ENCODE measurements around the gene JUP. TPM values are rescaled to one million over a fixed set of nuclear protein-coding genes. Genes with fewer than 3 reads are reported as not detected.

The JUP gene
- total RNA-seq, 1 experiment from 2014 or later: 24.5 TPM

DNA sequence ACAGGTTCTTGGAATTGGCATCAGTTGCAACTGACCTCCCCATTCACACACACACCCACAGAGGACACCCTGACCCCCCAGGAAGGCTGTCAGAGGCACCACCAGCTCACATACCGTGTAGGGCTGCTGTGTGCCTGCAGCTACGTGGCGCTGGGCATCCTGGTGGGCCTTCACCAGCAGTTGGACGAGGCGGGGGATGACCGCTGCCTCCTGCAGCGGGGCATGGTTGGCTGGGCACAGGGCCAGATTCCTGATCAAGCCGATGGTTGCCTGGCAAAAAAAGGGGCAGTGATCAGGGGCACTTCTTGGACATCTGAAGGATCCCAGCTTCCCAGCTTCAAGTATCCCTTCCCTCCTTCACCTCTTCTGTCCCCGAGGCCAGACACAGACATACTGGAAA is 27.9 kb downstream of the JUP start:
- DNase-seq (ENCODE audit: low read depth): no peak

DNA sequence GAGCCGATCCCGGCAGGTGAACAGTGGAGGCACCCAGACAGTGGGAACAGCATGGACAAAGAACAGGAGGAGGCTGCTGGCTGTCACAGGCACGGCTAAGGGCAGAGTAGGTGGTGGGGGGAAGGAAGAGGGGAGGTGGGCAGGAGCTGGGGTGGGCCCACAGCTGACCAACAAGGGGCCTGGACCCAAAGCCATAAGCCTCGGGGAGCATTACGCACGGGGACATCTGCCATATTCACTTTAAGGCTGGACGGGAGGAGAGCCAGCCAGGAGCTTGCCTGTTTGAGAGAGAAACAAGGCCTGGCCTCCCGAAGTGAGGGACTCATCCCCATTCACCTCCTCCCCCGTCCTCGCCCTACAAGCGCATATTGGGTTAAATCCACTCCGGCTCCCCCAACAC is 32.4 kb downstream of the JUP start:
- DNase-seq (ENCODE audit: low read depth): no peak

DNA sequence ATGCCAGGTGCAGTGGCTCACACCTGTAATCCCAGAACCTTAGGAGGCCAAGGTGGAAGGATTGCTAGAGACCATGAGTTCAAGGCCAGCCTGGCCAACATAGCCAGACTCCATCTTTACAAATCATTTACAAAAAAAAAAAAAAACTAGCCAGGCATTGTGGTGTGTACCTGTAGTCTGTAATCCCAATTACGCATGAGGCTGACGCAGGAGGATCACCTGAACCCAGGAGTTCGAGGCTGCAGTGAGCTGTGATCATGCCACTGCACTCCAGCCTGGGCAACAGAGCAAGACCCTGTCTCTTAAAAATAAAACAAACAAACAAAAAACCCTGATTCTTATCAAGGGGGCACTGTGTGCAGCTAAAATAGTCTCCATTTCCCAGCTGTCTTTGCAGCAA is 35.2 kb downstream of the JUP start:
- DNase-seq (ENCODE audit: low read depth): no peak

DNA sequence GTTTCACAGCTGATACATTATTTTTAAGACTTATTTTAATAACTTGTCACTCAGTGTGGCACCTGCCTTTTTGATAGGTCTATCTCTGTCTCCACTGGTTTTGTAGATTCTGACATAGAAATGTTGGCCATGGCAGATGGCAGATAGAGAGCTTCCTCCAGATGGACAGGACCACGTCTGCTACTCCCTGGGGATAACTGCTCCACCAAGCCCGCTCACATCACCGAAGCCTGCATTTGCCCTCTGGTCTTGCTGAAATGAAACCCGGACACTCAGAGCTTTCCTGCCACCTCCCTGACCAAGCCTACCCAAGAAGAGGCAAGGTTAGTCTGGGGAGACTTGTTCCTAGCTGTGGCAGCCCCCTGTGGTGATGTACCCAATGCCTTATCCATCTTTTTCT is 35.6 kb downstream of the JUP start:
- no peak for DNase-seq (ENCODE audit: low read depth)

DNA sequence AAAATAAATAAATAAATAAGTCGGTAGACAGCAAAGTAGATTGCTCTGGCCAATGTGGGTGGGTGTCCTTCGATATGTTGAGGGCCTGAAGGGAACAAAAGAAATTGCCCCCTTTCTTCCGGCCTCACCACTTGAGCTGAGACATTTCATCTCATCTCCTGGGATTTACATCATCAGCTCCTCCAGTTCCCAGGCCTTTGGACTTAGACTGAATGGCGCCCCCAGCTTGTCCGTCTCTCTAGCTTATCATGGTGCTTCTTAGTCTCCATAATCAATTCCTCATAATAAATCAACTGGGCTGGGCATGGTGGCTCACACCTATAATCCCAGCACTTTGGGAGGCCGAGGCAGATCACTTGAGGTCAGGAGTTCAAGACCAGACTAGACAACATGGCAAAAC is 38.2 kb downstream of the JUP start:
- no peak for DNase-seq (ENCODE audit: low read depth)

DNA sequence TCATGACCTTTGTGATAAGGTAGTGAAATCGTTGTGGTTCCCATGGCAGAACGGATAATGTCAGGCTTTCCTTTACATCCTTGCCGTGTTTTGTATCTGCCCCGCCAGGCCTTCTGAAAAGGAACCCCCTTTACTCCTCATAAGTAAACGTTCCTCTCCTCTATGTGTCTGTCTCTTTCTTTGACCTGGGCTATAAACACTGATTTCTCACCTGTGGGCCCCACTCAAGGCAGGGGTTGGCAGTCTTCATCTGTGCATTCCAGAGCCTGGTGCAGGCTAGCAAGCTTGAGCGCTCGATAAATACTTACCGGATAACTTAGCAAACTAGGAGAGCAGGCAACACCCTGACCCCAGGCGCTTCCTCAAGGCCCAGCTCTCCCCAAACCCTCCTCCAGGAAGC is 44.8 kb downstream of the JUP start:
- DNase-seq (ENCODE audit: low read depth): no peak

- DNase-seq (ENCODE audit: low read depth): no peak
Measured at GRCh38 chr17:41740506-41740905, 46.0 kb downstream of the JUP start.

DNA sequence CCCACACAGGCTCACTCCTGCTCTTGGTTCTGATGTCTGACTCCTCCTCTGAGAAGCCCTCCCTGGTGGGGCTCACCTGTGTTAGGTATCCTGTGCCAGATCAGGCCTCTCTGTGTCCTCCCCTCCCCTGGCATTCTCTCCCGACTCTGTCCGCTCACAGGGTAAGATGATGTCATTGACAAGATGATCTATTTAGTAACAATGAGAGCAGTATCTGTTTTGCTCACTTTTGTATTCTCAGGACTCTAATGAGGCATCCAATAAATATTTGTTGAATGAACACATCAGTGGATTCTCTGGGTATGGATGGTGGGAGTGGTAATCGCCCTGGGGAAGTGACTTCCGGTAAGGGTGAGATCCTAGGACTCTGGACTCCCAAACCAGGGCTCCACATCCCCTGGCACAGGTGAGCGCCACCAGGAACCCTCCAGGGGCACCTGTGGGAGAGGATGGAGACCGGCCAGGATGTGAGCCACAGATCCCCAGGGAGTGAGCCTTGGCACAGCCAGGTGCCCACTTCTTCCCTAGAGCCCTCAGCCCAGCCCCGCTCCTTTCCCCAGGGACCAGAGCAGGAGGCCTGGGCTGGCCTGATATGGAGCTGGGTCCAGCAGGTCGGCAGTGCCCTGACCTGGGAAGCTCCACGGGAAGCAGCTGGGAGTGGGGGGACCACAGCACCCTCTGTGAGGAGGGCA is 46.7 kb downstream of the JUP start:
- DNase-seq (ENCODE audit: low read depth): peak; percentile 81

- DNase-seq (ENCODE audit: low read depth): no peak
Measured at GRCh38 chr17:41738801-41739112, 47.8 kb downstream of the JUP start.

GRCh38 chr17:41738077-41738800 is 48.3 kb downstream of the JUP start:
- DNase-seq (ENCODE audit: low read depth): peak; percentile 72

GRCh38 chr17:41737680-41738023 is 48.9 kb downstream of the JUP start:
- DNase-seq (ENCODE audit: low read depth): peak; percentile 17

DNA sequence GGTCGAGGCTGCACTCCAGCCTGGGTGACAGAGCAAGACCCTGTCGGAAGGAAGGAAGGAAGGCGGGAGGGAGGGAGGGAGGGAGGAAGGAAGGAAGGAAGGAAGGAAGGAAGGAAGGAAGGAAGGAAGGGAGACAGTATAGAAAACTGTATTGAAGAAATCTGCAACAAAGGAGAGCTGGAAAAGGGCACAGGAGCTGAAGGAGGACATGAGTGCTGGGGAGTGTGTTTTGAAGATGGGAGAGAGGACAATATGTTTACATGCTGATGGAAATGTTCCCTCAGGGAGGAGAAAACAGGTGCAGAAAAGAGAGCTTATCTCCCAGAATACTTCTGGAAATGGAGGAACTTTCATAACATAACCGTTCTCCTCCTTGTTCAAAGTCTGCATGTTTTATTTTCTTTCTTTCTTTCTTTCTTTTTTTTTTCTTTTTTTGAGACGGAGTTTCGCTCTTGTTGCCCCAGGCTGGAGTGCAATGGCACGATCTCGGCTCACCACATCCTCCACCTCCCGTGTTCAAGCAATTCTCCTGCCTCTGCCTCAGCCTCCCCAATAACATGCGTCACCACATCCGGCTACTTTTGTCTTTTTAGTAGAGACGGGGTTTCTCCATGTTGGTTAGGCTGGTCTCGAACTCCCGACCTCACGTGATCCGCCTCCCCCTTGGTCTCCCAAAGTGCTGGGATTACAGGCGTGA is 49.4 kb downstream of the JUP start:
- DNase-seq (ENCODE audit: low read depth): peak; percentile 22

DNA sequence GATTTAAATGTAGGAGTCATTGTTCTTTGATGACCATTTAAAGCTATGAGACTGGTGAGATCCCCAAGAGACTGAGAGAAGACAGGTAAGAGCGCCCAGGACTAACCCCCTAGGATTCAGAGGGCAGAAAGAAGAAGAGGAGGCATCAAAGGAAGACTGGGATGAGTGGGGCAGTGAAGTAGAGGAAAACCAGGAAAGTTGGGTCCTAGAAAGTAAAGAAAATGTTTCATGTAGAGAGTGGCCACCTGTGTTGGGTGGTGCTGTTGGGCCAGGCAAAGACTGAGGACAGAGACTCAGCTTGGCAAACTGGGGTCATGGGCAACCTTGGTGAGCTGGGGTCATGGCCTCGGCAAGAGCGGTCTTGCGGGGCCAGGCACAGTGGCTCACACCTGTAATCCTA is 50.8 kb downstream of the JUP start:
- DNase-seq (ENCODE audit: low read depth): no peak

DNA sequence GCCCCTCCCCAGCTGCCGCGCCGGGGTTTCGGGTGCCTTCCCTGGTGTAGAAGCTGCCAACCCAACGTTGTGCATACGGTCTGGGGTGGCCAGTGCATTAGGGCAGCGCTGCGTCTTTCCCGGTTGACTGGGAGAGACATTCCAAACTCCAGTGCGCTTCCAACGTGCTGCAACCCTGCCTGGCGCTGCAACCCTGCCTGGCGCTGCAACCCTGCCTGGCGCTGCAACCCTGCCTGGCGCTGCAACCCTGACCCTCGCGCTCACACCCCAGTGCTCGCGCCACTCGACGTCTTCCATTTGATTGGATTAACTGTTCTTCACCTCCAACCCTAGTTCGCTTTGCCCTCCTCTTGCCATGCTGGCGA is 51.6 kb downstream of the JUP start:
- no peak for DNase-seq (ENCODE audit: low read depth)

DNA sequence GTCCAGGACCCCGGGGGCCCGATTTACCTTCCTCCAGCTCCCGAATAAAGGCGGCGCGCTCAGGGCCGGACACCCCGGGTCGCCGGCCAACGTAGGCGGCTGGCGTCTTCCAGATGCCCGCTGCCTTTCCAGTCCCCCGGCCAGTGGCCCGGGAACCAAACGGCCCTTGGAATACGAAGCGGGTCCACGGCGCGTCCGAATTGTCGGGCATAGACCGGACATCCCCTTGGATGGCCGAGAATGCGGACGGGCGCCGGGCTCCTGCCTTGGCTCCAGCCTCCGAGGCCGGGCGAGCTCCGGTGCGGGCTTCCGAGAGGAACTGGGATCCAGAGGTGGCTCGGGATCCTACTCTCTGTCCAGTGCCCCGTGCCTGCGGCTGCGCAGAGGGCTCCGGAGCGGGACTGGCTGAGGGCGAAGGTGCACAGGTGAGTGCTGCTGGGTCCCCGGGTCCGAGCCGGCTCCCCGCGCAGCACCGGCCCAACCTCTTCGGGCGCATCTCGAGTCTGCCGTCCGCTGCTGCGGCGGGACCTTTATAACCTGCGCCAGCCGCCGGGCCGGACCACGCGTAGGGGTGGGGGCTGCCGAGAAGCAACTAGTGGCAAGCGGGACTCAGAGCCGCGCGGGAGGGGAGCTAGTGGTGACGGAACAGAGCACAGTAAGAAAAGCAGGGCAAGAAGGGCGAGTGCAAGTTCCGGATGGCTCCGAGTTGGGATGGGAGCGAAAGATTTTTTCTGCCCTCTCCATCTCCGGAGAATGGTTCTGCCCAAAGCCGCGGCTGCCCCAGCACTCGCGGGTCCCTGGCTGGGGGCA is 52.2 kb downstream of the JUP start, which contains the start of gene HAP1:
Gene HAP1, minus strand, starts transcription at position 505 of the 810 bp plus-strand sequence. Its CDS starts 9 bp downstream, at position 496.
- peak; percentile 18 for DNase-seq (ENCODE audit: low read depth)

GRCh38 chr17:41733348-41734138 is 53.0 kb downstream of the JUP start:
- no peak for DNase-seq (ENCODE audit: low read depth)

DNA sequence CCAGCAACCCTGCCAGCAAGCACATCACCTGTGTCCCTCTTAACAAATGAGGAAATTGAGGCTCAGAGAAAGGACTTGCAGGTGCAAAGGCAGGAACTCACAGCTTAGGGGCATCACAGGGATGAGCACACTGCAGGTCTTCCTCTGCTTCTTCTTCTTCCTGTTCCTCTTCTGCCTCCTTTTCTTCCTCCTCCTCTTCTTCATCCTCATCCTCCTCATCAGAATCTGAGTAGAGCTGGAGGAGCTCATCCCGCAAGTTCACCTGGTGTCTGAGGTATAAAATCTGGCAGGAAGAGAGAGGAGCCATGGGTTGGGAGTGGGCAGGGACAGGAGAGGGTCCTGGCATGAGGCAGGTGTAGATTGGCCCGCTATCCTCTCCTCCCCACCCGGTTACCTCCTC is 54.7 kb downstream of the JUP start:
- no peak for DNase-seq (ENCODE audit: low read depth)

- DNase-seq (ENCODE audit: low read depth): no peak
Measured at GRCh38 chr17:41730479-41730878, 56.0 kb downstream of the JUP start.

DNA sequence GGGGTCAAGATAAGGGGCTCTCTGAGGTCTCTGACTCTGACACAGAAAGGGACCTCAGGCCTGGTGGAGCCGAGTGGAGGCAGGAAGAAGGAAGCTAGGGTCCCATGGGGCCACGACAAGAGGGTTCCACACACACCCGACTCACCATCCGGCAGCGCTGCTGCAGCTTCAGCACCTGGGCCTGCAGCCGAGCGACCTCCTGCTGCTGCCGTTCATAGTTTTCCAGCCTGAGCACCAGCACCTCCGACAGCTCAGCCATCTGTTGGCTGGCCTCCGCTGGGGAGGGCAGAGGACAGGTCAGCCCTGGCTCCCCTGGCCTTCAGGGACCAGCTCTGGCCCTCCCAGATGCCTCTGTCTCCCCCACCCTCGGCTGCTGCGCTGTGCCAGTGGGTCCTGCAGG is 58.5 kb downstream of the JUP start:
- DNase-seq (ENCODE audit: low read depth): no peak

DNA sequence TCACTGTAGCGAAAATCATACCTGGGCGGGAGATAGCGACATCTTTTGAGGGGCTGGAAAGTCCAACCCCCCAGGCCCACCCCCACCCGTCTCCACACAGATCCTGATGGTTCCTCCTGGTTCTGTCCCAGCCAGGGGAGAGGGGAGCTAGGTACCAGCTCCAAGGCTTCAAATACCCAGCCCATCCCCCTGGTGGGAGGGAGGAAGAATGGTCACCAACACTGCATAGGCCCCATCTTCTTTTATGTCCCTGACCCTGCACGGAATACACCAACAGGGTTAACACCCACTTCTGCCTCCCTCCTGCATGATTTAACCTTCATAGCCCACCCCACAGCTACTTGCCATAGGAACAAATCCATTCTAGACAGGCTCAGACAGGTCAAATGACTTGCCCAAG is 61.4 kb downstream of the JUP start:
- DNase-seq (ENCODE audit: low read depth): no peak

GRCh38 chr17:41724476-41725050 is 61.9 kb downstream of the JUP start:
- DNase-seq (ENCODE audit: low read depth): no peak

Measured in M059J (cell line).